MM.1S (cell line): ENCODE results near the gene GMPS.
"Not testable (repeated sequence)": the region's sequence is repeated elsewhere in the genome, so short reads cannot be mapped to it uniquely, and the experiment has no call there.

Source experiments
- DNase-seq: peaks from one replicate; pipeline ENCODE4 v3.0.0-alpha.2; 2015
- H2AFZ ChIP-seq: fragments of 300-600 bp; sonication (generic); 2 replicates; pipeline ENCODE4 v1.6.0; 2016; ENCODE audit warnings: antibody characterized with exemption, low read length
- H3F3A ChIP-seq: fragments of 300-600 bp; sonication (generic); 2 replicates; pipeline ENCODE4 v1.6.1; 2016; ENCODE audit warnings: mild to moderate bottlenecking, antibody characterized with exemption, low read length, moderate library complexity, mixed read lengths; ENCODE audit not compliant: insufficient read depth
- H3K27ac ChIP-seq: fragments of 300-600 bp; sonication (generic); 2 replicates; pipeline ENCODE4 v1.5.1; 2016; ENCODE audit warnings: mild to moderate bottlenecking, low read length
- H3K27me3 ChIP-seq: fragments of 300-600 bp; sonication (generic); replicated peaks from 2 replicates; pipeline ENCODE4 v1.6.0; 2016; ENCODE audit warnings: low read length; ENCODE audit not compliant: insufficient read depth
- H3K36me3 ChIP-seq: fragments of 300-600 bp; sonication (generic); replicated peaks from 2 replicates; pipeline ENCODE4 v1.6.1; 2016; ENCODE audit warnings: mild to moderate bottlenecking, low read length, mixed read lengths; ENCODE audit not compliant: insufficient read depth
- H3K4me1 ChIP-seq: fragments of 300-600 bp; sonication (generic); 2 replicates; pipeline ENCODE4 v1.6.1; 2016; ENCODE audit warnings: low read length, mixed read lengths
- H3K4me2 ChIP-seq: fragments of 300-600 bp; sonication (generic); 2 replicates; pipeline ENCODE4 v1.6.0; 2016; ENCODE audit warnings: low read depth, low read length
- H3K4me3 ChIP-seq: fragments of 300-600 bp; sonication (generic); 2 replicates; pipeline ENCODE4 v1.5.1; 2016; ENCODE audit warnings: low read length, mixed read lengths
- H3K79me2 ChIP-seq: fragments of 300-600 bp; sonication (generic); 2 replicates; pipeline ENCODE4 v1.6.1; 2016; ENCODE audit warnings: mixed run types, low read length, mixed read lengths
- H3K9ac ChIP-seq: fragments of 300-600 bp; sonication (generic); 2 replicates; pipeline ENCODE4 v1.6.1; 2016; ENCODE audit warnings: low read length, mixed read lengths
- H3K9me2 ChIP-seq: fragments of 300-600 bp; sonication (generic); replicated peaks from 2 replicates; pipeline ENCODE4 v1.6.1; 2016; ENCODE audit warnings: mild to moderate bottlenecking, low read length, mixed read lengths; ENCODE audit not compliant: insufficient read depth
- H3K9me3 ChIP-seq: fragments of 300-600 bp; sonication (generic); replicated peaks from 2 replicates; pipeline ENCODE4 v1.6.1; 2016; ENCODE audit warnings: mild to moderate bottlenecking, low read length, mixed read lengths; ENCODE audit not compliant: insufficient read depth
- H4K20me1 ChIP-seq: fragments of 300-600 bp; sonication (generic); 2 replicates; pipeline ENCODE4 v1.6.1; 2016; ENCODE audit warnings: mild to moderate bottlenecking, low read length, moderate library complexity, mixed read lengths; ENCODE audit not compliant: insufficient read depth
- CTCF ChIP-seq: fragments of 300-600 bp; sonication (generic); IDR thresholded peaks from 2 replicates; pipeline ENCODE4 v1.5.1; 2016; ENCODE audit warnings: antibody characterized with exemption, low read length, mixed read lengths
- EZH2 ChIP-seq: fragments of 300-600 bp; sonication (generic); optimal IDR thresholded peaks from 2 replicates; pipeline ENCODE3; 2017; ENCODE audit warnings: low read depth, mild to moderate bottlenecking, antibody characterized with exemption, low read length, mixed read lengths
- EZH2phosphoT487 ChIP-seq: fragments of 300-600 bp; sonication (generic); IDR thresholded peaks from 2 replicates; pipeline ENCODE4 v1.6.1; 2018; ENCODE audit warnings: antibody characterized with exemption, low read length

GMPS gene

GRCh38 chr3:155957412-155957880 is 87.0 kb downstream of the GMPS start:
- Histone ChIP-seq H3K4me2 (no peak overlapping the region), H3K79me2 (no peaks in the 10 kb centered on the region), H3K36me3 (no peaks in the 10 kb centered on the region), H3K27ac (no peak overlapping the region), H3K9ac (no peak overlapping the region), H2AFZ (no peak overlapping the region), H3K9me3 (no peaks in the 10 kb centered on the region), H3K27me3 (no peaks in the 10 kb centered on the region), H3K9me2 (no peaks in the 10 kb centered on the region), H3K4me1 (no peaks in the 10 kb centered on the region), H3K4me3 (no peak overlapping the region), H4K20me1 (no peaks in the 10 kb centered on the region), H3F3A (0 out of 2 replicates have a peak, but pooled peaks cover 4% of the 10 kb centered on the region)
- TF ChIP-seq CTCF = no peak
- TF ChIP-seq EZH2 = no peak
- TF ChIP-seq EZH2phosphoT487 = no peak
- DNase-seq = no peak

- H3K9ac ChIP-seq = no peak overlapping the region
- H3K4me2 ChIP-seq = no peak overlapping the region
- H4K20me1 ChIP-seq = no peaks in the 10 kb centered on the region
- H3K4me3 ChIP-seq = no peak overlapping the region
- H3K4me1 ChIP-seq = no peaks in the 10 kb centered on the region
- H3K27ac ChIP-seq = no peak overlapping the region
- H3K36me3 ChIP-seq = no peaks in the 10 kb centered on the region
- H2AFZ ChIP-seq = no peak overlapping the region
- no peaks in the 10 kb centered on the region for H3K27me3 ChIP-seq
- H3K9me2 ChIP-seq = no peaks in the 10 kb centered on the region
- no peaks in the 10 kb centered on the region for H3K79me2 ChIP-seq
- no peaks in the 10 kb centered on the region for H3K9me3 ChIP-seq
- H3F3A ChIP-seq = 0 out of 2 replicates have a peak, but pooled peaks cover 4% of the 10 kb centered on the region
- peak; percentile 73 for DNase-seq
- TF ChIP-seq CTCF (no peak), EZH2phosphoT487 (no peak), EZH2 (no peak)
These were observed 88.2 kb downstream of the GMPS start for GRCh38 chr3:155958676-155959075.

- no peaks in the 10 kb centered on the region for H3K9me3 ChIP-seq
- H3K79me2 ChIP-seq = no peaks in the 10 kb centered on the region
- no peak overlapping the region for H2AFZ ChIP-seq
- H3K4me1 ChIP-seq = no peaks in the 10 kb centered on the region
- no peak overlapping the region for H3K4me2 ChIP-seq
- H3K9ac ChIP-seq = no peak overlapping the region
- no peaks in the 10 kb centered on the region for H4K20me1 ChIP-seq
- TF ChIP-seq EZH2phosphoT487 = no peak
- no peak for TF ChIP-seq EZH2
- no peak for TF ChIP-seq CTCF
- no peaks in the 10 kb centered on the region for H3K36me3 ChIP-seq
- H3K27ac ChIP-seq = no peak overlapping the region
- no peaks in the 10 kb centered on the region for H3K27me3 ChIP-seq
- no peaks in the 10 kb centered on the region for H3K9me2 ChIP-seq
- H3F3A ChIP-seq = 0 out of 2 replicates have a peak, but pooled peaks cover 4% of the 10 kb centered on the region
- DNase-seq = no peak
- H3K4me3 ChIP-seq = no peak overlapping the region
These were observed 89.6 kb downstream of the GMPS start for GRCh38 chr3:155960060-155960459.

GRCh38 chr3:155961044-155961443 is 90.6 kb downstream of the GMPS start:
- H3K27me3 ChIP-seq, H3K9me2 ChIP-seq, H3K27ac ChIP-seq, H3K4me2 ChIP-seq, DNase-seq, H3K9me3 ChIP-seq, H3F3A ChIP-seq, H2AFZ ChIP-seq, H3K4me1 ChIP-seq, H3K36me3 ChIP-seq, H3K9ac ChIP-seq, H3K79me2 ChIP-seq, H4K20me1 ChIP-seq, H3K4me3 ChIP-seq: not testable (repeated sequence)
